ENCODE data around the gene RUNX3.

Gene RUNX3

DNA sequence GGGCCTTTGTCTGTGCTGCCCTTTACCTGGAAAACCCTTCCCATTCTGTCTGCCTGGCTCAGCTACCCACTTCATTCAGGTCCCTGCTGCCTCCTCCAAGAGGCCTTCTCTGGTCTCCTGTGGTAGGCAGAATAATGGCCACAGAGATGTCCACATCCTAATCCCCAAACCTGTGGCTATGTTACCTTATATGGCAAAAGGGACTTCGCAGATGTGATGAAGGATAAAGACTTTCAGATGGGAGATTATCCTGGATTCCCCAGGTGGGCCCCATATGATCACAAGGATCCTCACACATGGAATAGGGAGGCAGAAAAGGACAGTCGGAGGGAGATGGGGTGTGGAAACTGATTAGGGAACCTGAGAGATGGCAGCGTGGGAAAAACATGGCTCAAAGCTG is 14.2 kb upstream of the RUNX3 start:
- no peak for DNase-seq (ENCODE audit: low read depth)
- TF ChIP-seq, protein P1, sequence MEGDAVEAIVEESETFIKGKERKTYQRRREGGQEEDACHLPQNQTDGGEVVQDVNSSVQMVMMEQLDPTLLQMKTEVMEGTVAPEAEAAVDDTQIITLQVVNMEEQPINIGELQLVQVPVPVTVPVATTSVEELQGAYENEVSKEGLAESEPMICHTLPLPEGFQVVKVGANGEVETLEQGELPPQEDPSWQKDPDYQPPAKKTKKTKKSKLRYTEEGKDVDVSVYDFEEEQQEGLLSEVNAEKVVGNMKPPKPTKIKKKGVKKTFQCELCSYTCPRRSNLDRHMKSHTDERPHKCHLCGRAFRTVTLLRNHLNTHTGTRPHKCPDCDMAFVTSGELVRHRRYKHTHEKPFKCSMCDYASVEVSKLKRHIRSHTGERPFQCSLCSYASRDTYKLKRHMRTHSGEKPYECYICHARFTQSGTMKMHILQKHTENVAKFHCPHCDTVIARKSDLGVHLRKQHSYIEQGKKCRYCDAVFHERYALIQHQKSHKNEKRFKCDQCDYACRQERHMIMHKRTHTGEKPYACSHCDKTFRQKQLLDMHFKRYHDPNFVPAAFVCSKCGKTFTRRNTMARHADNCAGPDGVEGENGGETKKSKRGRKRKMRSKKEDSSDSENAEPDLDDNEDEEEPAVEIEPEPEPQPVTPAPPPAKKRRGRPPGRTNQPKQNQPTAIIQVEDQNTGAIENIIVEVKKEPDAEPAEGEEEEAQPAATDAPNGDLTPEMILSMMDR (IDR thresholded peaks at IDR 0.05; ENCODE audit: low read length, missing control alignments), result no peak
- H3K4me3 ChIP-seq (replicated peaks; ENCODE audit: low read depth, low read length), result no peak overlapping the region

DNA sequence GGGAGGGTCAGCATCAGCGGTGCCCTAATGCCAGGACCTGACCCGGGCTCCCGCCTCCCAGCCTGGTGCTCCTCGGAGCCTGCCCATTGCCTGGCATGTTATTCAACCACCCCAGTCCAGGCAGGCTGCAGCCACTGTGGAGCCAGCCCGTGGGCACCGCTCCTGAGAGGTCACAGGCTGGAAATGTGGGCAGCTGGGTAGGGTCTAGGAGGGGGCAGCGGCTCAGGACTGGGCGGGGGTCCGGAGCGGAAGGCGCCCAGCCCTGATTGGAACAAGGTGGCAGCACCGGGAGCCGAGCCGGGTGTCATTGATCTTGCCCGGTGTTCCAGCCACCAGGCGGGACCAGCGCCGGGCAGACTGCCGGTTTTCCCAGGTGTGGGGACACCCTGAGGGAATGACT is 12.7 kb upstream of the RUNX3 start:
- no peak overlapping the region for H3K4me3 ChIP-seq (replicated peaks; ENCODE audit: low read depth, low read length)
- DNase-seq (ENCODE audit: low read depth), result no peak
- TF ChIP-seq, protein P1 (IDR thresholded peaks at IDR 0.05; ENCODE audit: low read length, missing control alignments), result no peak

DNA sequence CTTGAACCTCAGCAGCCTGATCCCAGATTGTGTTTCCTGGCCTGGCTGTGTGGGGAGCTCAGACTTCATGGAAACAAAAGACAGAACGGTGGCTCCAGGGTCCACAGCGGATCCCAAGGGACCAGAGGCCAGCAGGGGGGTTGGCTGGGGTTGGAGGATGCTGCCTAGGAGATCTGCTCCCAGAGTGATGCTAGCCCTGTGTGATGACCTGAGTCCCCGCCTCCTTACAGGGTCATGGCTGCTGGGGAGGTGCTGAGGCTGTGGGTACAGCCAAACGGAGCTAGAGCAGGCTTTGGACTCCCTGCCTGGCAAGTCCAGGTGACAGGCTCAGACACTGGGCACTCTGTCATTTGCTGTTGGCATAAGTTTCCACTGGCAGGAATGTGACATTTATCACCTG is 11.5 kb upstream of the RUNX3 start:
- H3K4me3 ChIP-seq (replicated peaks; ENCODE audit: low read depth, low read length), result no peak overlapping the region
- TF ChIP-seq, protein P1 (IDR thresholded peaks at IDR 0.05; ENCODE audit: low read length, missing control alignments), result no peak
- DNase-seq (ENCODE audit: low read depth), result no peak

DNA sequence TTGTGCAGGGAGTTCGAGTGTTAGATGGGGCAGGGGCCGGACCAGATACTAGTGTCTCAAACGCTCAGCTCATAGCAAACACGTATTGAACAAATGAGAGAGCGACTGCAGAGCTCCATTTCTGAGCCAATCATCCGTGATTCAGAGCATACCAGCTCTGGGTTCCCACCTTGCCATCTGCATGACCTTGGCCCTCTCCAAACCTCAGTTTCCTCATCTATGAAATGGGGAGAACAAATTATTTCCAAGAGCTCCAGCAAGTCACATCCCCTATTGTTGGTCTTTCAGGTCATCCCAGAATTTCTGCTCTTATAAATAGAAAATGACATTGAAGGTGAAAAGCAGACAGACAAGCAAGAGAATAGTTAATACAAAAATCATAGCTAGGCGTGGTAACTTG is 10.2 kb upstream of the RUNX3 start:
- TF ChIP-seq, protein P1 (IDR thresholded peaks at IDR 0.05; ENCODE audit: low read length, missing control alignments), result no peak
- no peak overlapping the region for H3K4me3 ChIP-seq (replicated peaks; ENCODE audit: low read depth, low read length)

GRCh38 chr1:24939675-24940193 is 9.7 kb upstream of the RUNX3 start:
- TF ChIP-seq, protein P1 (IDR thresholded peaks at IDR 0.05; ENCODE audit: low read length, missing control alignments), result no peak
- DNase-seq (ENCODE audit: low read depth), result no peak
- no peak overlapping the region for H3K4me3 ChIP-seq (replicated peaks; ENCODE audit: low read depth, low read length)

More for the DNA sequence above, 10.2 kb upstream of the RUNX3 start:
- DNase-seq (ENCODE audit: low read depth), result no peak

- TF ChIP-seq, protein P1 (IDR thresholded peaks at IDR 0.05; ENCODE audit: low read length, missing control alignments), result no peak
- no peak for DNase-seq (ENCODE audit: low read depth)
- no peak overlapping the region for H3K4me3 ChIP-seq (replicated peaks; ENCODE audit: low read depth, low read length)
Observed at GRCh38 chr1:24939040-24939674, 9.1 kb upstream of the RUNX3 start.

GRCh38 chr1:24938276-24938675 is 8.2 kb upstream of the RUNX3 start:
- no peak for DNase-seq (ENCODE audit: low read depth)
- no peak overlapping the region for H3K4me3 ChIP-seq (replicated peaks; ENCODE audit: low read depth, low read length)
- TF ChIP-seq, protein P1 (IDR thresholded peaks at IDR 0.05; ENCODE audit: low read length, missing control alignments), result no peak

Measured in fibroblast of pulmonary artery (primary cell).